HCT116 (cell line): ENCODE data around the gene SHANK1. TPM values are rescaled to one million over a fixed set of nuclear protein-coding genes. Genes with fewer than 3 reads are reported as not detected.

Experiments
- ATAC-seq: fragments of 200-7000 bp; cut with Tn5 transposase; 2 replicates; pipeline ENCODE4 v1.9.1; 2020; ENCODE audit warnings: mild to moderate bottlenecking, moderate library complexity
- BruUV-seq: library from RNA; stranded (reverse); fragments of 400-500 nt; replicated peaks from 2 replicates; lab custom pipeline; 2021; lab: Mats Ljungman, UMichigan
- CTCF ChIA-PET: fragments of 300-600 bp; sonication (Branson Sonifier 250); formaldehyde crosslinking; loops from one replicate; lab custom pipeline; 2021; ENCODE audit warnings: antibody characterized with exemption; lab: Charles Lee
- POLR2A ChIA-PET: fragments of 300-600, 350-600 bp; sonication (Branson Sonifier 250); formaldehyde crosslinking; loops from one replicate; lab custom pipeline; 2021; ENCODE audit warnings: antibody characterized with exemption; lab: Charles Lee
- RAD21 ChIA-PET, 2 experiments: fragments of 300-600 bp; sonication (Branson Sonifier 250); formaldehyde crosslinking; loops; one replicate each; lab custom pipeline; 2023; ENCODE audit warnings: low total read pairs in 2 of 2; ENCODE audit not compliant: uncharacterized antibody in 2 of 2, unreplicated experiment in 2 of 2, low non-redundant PET in 1 of 2; lab: Charles Lee
- DNase-seq: peaks from one replicate; pipeline ENCODE4 v3.0.0-alpha.2; 2010; ENCODE audit warnings: low read depth, low spot score
- H2AFZ ChIP-seq: fragments of 200-600 bp; shearing (Covaris generic), sonication (generic); 2 replicates; pipeline ENCODE4 v1.6.1; 2017; ENCODE audit warnings: low read depth, mixed run types, mixed read lengths, antibody characterized with exemption, low read length; ENCODE audit not compliant: poor library complexity, severe bottlenecking
- H3K27ac ChIP-seq: 2 replicates; pipeline ENCODE4 v1.5.1; 2012; ENCODE audit warnings: low read depth, low read length
- H3K27me3 ChIP-seq: fragments of 200-600 bp; sonication (generic); 2 replicates; pipeline ENCODE4 v1.6.1; 2016; ENCODE audit warnings: mixed run types, low read length, mixed read lengths; ENCODE audit not compliant: insufficient read depth
- H3K36me3 ChIP-seq, 2 experiments: fragments of 200-500 bp in 1 of 2; fragments of 200-600 bp in 1 of 2; sonication (Bioruptor generic) in 1 of 2; sonication (generic) in 1 of 2; 2 replicates each; pipeline versions ENCODE4 v1.5.1 to v1.6.1; 2014 to 2016; ENCODE audit warnings: low read length in 2 of 2, inconsistent platforms in 1 of 2, mixed read lengths in 1 of 2, mixed run types in 1 of 2; ENCODE audit not compliant: insufficient read depth in 2 of 2, control insufficient read depth in 1 of 2
- H3K4me1 ChIP-seq, 2 experiments: fragments of 200-600 bp in 1 of 2; sonication (generic) in 1 of 2; 2 replicates each; pipeline versions ENCODE4 v1.5.1 to v1.6.1; 2012 to 2017; ENCODE audit warnings: low read length in 2 of 2, inconsistent platforms in 1 of 2, mild to moderate bottlenecking in 1 of 2, mixed read lengths in 1 of 2, mixed run types in 1 of 2, moderate library complexity in 1 of 2; ENCODE audit not compliant: insufficient read depth in 2 of 2, control insufficient read depth in 1 of 2
- H3K4me2 ChIP-seq: fragments of 200-600 bp; sonication (generic); 2 replicates; pipeline ENCODE4 v1.6.1; 2017; ENCODE audit warnings: mixed run types, low read length, mixed read lengths
- H3K4me3 ChIP-seq, 2 experiments: fragments of 200-600 bp in 1 of 2; sonication (generic) in 1 of 2; replicated peaks in 1 of 2; 2 replicates each; pipeline ENCODE4 v1.5.1; 2011 to 2016; ENCODE audit warnings: low read length in 2 of 2, control low read depth in 1 of 2, low read depth in 1 of 2, mild to moderate bottlenecking in 1 of 2, mixed read lengths in 1 of 2, mixed run types in 1 of 2
- H3K79me2 ChIP-seq: fragments of 200-600 bp; sonication (generic); 2 replicates; pipeline ENCODE4 v1.6.1; 2017; ENCODE audit warnings: mild to moderate bottlenecking, mixed run types, low read length, moderate library complexity, mixed read lengths; ENCODE audit not compliant: insufficient read depth
- H3K9ac ChIP-seq: fragments of 200-600 bp; sonication (generic); 2 replicates; pipeline ENCODE4 v1.6.1; 2016; ENCODE audit warnings: low read length, mixed read lengths
- H3K9me2 ChIP-seq: fragments of 200-600 bp; sonication (generic), shearing (Covaris generic); 2 replicates; pipeline ENCODE4 v1.6.1; 2017; ENCODE audit warnings: mixed run types, mild to moderate bottlenecking, moderate library complexity; ENCODE audit not compliant: insufficient read depth
- H3K9me3 ChIP-seq, 2 experiments: fragments of 200-500 bp in 1 of 2; fragments of 200-600 bp in 1 of 2; sonication (Bioruptor generic) in 1 of 2; sonication (generic) in 1 of 2; 2 replicates each; pipeline ENCODE4 v1.6.1; 2014 to 2017; ENCODE audit warnings: low read length in 2 of 2, mixed read lengths in 2 of 2, inconsistent platforms in 1 of 2, low read depth in 1 of 2, mild to moderate bottlenecking in 1 of 2, mixed run types in 1 of 2, moderate library complexity in 1 of 2; ENCODE audit not compliant: control insufficient read depth in 1 of 2, insufficient read depth in 1 of 2
- H4K20me1 ChIP-seq: fragments of 200-600 bp; sonication (generic), shearing (Covaris generic); 2 replicates; pipeline ENCODE4 v1.6.1; 2017; ENCODE audit warnings: mixed run types, mild to moderate bottlenecking, moderate library complexity; ENCODE audit not compliant: insufficient read depth
- CEBPB ChIP-seq: IDR thresholded peaks from 2 replicates; pipeline ENCODE4 v1.6.1; 2012; ENCODE audit warnings: low read depth
- CTCF ChIP-seq, 3 experiments: fragments of 200-600 bp in 1 of 3; sonication (generic) in 1 of 3; IDR thresholded peaks in 2 of 3; conservative IDR thresholded peaks in 1 of 3; 2 replicates each; pipeline ENCODE4 v1.5.1; 2012 to 2017; ENCODE audit warnings: low read depth in 2 of 3, low read length in 2 of 3, antibody characterized with exemption in 1 of 3, borderline replicate concordance in 1 of 3, control low read depth in 1 of 3, mild to moderate bottlenecking in 1 of 3, mixed read lengths in 1 of 3, mixed run types in 1 of 3, moderate library complexity in 1 of 3; ENCODE audit not compliant: insufficient read depth in 1 of 3
- ELF1 ChIP-seq: IDR thresholded peaks from 2 replicates; pipeline ENCODE4 v1.6.1; 2012; ENCODE audit warnings: low read depth, borderline replicate concordance
- EZH2phosphoT487 ChIP-seq: fragments of 200-600 bp; IDR thresholded peaks from 2 replicates; pipeline ENCODE4 v1.6.1; 2018; ENCODE audit warnings: antibody characterized with exemption, borderline replicate concordance
- MAX ChIP-seq: IDR thresholded peaks from 2 replicates; pipeline ENCODE4 v1.6.1; 2012
- POLR2A ChIP-seq: IDR thresholded peaks from 2 replicates; pipeline ENCODE4 v1.7.0; 2011; ENCODE audit warnings: borderline replicate concordance; ENCODE audit not compliant: insufficient read depth, insufficient read length; ENCODE audit errors: extremely low read depth
- POLR2AphosphoS5 ChIP-seq: IDR thresholded peaks from 2 replicates; pipeline ENCODE4 v1.6.1; 2011; ENCODE audit warnings: mild to moderate bottlenecking, low read depth, low read length, moderate library complexity
- SRF ChIP-seq: IDR thresholded peaks from 2 replicates; pipeline ENCODE4 v1.6.1; 2012; ENCODE audit warnings: low read depth
- ZFX ChIP-seq: fragments of 450-650 bp; IDR thresholded peaks from 2 replicates; pipeline ENCODE4 v1.6.1; 2017
- intact Hi-C: fragments of 100-400 bp; cut with micrococcal nuclease; formaldehyde crosslinking; loops from 2 replicates; pipeline ENCODE4 v1.10.0; 2022
- total RNA-seq: library from RNA; stranded (reverse); gene quantifications from one replicate; pipeline ENCODE4 v1.2.1, GENCODE V29; 2021; ENCODE audit not compliant: unreplicated experiment

The SHANK1 gene
- total RNA-seq, 1 experiment from 2014 or later, result 3.0 TPM

- BruUV-seq, result no TSS peak
- no peaks in the 10 kb centered on the region for H3K27me3 ChIP-seq
- ATAC-seq (no peak), DNase-seq (no peak)
- no peaks in the 10 kb centered on the region for H3K4me1 ChIP-seq
- no peak overlapping the region for H3K27ac ChIP-seq
- peaks cover 7% of the 10 kb centered on the region in 2 experiments; a peak in 2 of 4 replicates for H3K9me3 ChIP-seq
- H3K9ac ChIP-seq, result no peak overlapping the region
- TF ChIP-seq ZFX, result no peak
- TF ChIP-seq POLR2AphosphoS5, result no peak
- TF ChIP-seq EZH2phosphoT487, result no peak
- no peak for TF ChIP-seq ELF1
- 0 out of 6 replicates have a peak, but pooled peaks of 1 of the 3 experiments have one; percentile 26 for TF ChIP-seq CTCF (IDR thresholded peaks at IDR 0.05 in 2 of 3, conservative IDR thresholded peaks at IDR 0.05 in 1 of 3; ENCODE audit: borderline replicate concordance in 1 of 3, insufficient read depth in 1 of 3, low read depth in 2 of 3, low read length in 2 of 3)
- H3K4me2 ChIP-seq, result no peak overlapping the region
- no peak overlapping the region for H2AFZ ChIP-seq
- ChIA-PET RAD21 (no interaction called here), POLR2A (interaction anchor here (0.5 kb wide), 1 partner anchor 22 kb away, joined by 3 read pairs; no protein-coding TSS in a partner anchor), CTCF (no interaction called here)
- intact Hi-C loops, result no loop called here
- no peak overlapping the region for H3K4me3 ChIP-seq
- H3K36me3 ChIP-seq, result no peaks in the 10 kb centered on the region
- H3K79me2 ChIP-seq, result no peaks in the 10 kb centered on the region
- H4K20me1 ChIP-seq, result no peaks in the 10 kb centered on the region
- H3K9me2 ChIP-seq, result no peaks in the 10 kb centered on the region
Observed at GRCh38 chr19:50632151-50632835, 87.3 kb downstream of the SHANK1 start.

GRCh38 chr19:50629801-50630200 lies 89.8 kb downstream of the SHANK1 start:
- no peaks in the 10 kb centered on the region for H3K36me3 ChIP-seq
- CTCF ChIA-PET, result no interaction called here

More at GRCh38 chr19:50629801-50630200, 89.8 kb downstream of the SHANK1 start:
- Histone ChIP-seq H3K27me3 (no peaks in the 10 kb centered on the region), H3K4me1 (no peaks in the 10 kb centered on the region), H3K9ac (no peak overlapping the region), H3K9me3 (peaks cover 7% of the 10 kb centered on the region in 2 experiments; a peak in 2 of 4 replicates), H3K9me2 (no peaks in the 10 kb centered on the region), H3K4me2 (no peak overlapping the region), H3K4me3 (no peak overlapping the region), H2AFZ (no peak overlapping the region), H3K79me2 (no peaks in the 10 kb centered on the region), H3K27ac (no peak overlapping the region), H4K20me1 (no peaks in the 10 kb centered on the region)
- DNase-seq, result no peak
- TF ChIP-seq ZFX (no peak), POLR2A (no peak), MAX (no peak), CEBPB (no peak), SRF (no peak)
- ChIA-PET POLR2A (no interaction called here), RAD21 (no interaction called here)
- intact Hi-C loops, result no loop called here
- ATAC-seq, result no peak
- BruUV-seq, result no TSS peak
